ENCODE measurements around the gene RPA1.

RPA1 gene

DNA sequence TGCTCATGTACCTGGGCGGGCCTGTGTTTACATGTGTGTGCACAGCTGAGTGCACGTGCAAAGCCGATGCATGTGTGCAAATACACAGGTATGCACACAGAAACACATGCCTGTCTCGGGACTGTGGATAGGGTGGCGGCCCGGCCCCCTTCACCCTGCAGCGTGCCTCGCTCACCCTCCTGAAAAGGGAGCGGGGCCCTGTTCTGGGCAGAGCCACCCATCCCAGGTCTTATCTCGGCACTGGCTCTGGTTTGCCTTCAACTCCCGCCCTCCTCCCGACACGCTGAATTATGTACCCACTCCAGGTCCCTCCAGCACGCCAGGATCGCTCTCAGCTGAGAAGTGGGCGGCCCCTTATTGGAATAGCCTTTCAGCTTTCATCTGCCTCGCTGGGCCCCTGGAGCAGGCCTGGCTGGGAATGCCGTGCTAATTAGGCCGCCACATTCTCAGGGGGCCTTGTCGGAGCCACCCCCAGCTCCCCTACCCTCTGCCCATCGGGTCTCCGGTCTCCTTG, 117.5 kb downstream of the RPA1 start:
- DNase-seq (ENCODE audit: low read depth), result no peak
- no peak overlapping the region for H3K4me3 ChIP-seq (ENCODE audit: low read depth, low read length)
- TF ChIP-seq MYC (IDR thresholded peaks at IDR 0.05; ENCODE audit: low read depth, low read length) (no peak), POLR2A (IDR thresholded peaks at IDR 0.05; ENCODE audit: extremely low read depth, insufficient read length) (no peak)
- TF ChIP-seq, protein P1, sequence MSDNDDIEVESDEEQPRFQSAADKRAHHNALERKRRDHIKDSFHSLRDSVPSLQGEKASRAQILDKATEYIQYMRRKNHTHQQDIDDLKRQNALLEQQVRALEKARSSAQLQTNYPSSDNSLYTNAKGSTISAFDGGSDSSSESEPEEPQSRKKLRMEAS (IDR thresholded peaks at IDR 0.05; ENCODE audit: low read depth, low read length), result no peak
- TF ChIP-seq, protein P2, sequence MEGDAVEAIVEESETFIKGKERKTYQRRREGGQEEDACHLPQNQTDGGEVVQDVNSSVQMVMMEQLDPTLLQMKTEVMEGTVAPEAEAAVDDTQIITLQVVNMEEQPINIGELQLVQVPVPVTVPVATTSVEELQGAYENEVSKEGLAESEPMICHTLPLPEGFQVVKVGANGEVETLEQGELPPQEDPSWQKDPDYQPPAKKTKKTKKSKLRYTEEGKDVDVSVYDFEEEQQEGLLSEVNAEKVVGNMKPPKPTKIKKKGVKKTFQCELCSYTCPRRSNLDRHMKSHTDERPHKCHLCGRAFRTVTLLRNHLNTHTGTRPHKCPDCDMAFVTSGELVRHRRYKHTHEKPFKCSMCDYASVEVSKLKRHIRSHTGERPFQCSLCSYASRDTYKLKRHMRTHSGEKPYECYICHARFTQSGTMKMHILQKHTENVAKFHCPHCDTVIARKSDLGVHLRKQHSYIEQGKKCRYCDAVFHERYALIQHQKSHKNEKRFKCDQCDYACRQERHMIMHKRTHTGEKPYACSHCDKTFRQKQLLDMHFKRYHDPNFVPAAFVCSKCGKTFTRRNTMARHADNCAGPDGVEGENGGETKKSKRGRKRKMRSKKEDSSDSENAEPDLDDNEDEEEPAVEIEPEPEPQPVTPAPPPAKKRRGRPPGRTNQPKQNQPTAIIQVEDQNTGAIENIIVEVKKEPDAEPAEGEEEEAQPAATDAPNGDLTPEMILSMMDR (IDR thresholded peaks at IDR 0.05; ENCODE audit: low read depth, low read length), result no peak

DNA sequence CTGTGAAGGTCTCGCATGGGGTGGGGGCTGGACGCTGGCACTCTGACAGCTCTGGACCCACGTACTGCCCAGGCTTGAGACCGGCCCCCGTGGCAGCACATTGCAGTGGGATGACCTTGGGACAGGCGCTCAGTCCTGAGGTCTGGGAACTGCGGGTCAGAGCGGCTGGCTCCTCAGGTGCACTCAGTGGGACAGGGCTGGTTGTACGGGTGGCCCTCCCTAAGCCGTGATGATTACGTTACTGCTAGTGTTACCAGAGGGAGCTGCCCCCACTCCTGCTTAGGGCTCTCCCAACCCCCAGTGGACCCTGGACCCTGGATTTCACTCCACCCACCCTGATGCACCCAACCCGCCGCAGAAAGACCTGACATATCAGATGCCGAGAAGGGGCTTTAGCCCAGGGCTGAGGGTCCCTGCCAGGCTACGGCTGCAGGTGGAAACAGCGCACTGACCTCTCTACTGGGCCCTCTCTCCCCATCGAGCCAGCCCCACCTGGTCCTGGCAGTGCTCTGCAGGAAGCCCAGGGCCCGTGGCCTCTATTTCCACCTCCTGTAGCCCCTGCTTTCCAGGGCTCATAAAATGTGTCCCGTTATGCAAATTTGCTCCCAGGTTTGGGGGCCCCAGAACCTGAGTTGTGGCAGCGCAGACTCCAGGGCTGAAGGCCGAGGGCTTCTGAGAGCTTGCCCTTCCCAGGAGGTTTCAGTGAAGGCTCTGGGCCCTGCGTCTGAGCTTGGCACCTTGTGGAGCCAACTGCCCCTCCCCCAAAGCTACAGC, 118.1 kb downstream of the RPA1 start:
- no peak for DNase-seq (ENCODE audit: low read depth)
- no peak overlapping the region for H3K4me3 ChIP-seq (ENCODE audit: low read depth, low read length)
- TF ChIP-seq, protein P1 (IDR thresholded peaks at IDR 0.05; ENCODE audit: low read depth, low read length), result no peak
- TF ChIP-seq, protein P2 (IDR thresholded peaks at IDR 0.05; ENCODE audit: low read depth, low read length), result no peak
- no peak for TF ChIP-seq MYC (IDR thresholded peaks at IDR 0.05; ENCODE audit: low read depth, low read length)
- TF ChIP-seq POLR2A (IDR thresholded peaks at IDR 0.05; ENCODE audit: extremely low read depth, insufficient read length), result no peak

DNA sequence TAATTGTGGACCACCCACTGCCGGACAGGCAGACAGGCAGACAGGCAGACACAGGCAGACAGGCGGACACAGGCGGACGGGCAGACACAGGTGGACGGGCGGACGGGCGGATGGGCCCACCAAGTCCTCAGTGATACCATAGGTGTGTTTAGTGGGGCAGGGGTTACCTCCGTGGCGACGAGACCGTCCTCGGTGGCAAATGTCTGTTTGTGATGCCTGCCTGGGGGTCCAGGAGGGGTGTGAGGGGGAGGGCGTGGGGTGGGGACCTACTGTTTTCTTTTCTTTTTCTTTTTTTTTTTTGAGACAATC, 118.7 kb downstream of the RPA1 start:
- no peak for DNase-seq (ENCODE audit: low read depth)
- H3K4me3 ChIP-seq (ENCODE audit: low read depth, low read length), result no peak overlapping the region
- TF ChIP-seq, protein P2 (IDR thresholded peaks at IDR 0.05; ENCODE audit: low read depth, low read length), result no peak
- TF ChIP-seq POLR2A (IDR thresholded peaks at IDR 0.05; ENCODE audit: extremely low read depth, insufficient read length), result no peak
- TF ChIP-seq MYC (IDR thresholded peaks at IDR 0.05; ENCODE audit: low read depth, low read length), result no peak
- TF ChIP-seq, protein P1 (IDR thresholded peaks at IDR 0.05; ENCODE audit: low read depth, low read length), result no peak

All from NB4 (cell line).